Gastroesophageal sphincter (tissue), 3 donors: ENCODE measurements around the gene SHTN1.

Experiments
- CTCF ChIP-seq, 4 experiments: fragments of 200-600 bp in 2 of 4; fragments of 450-650 bp in 2 of 4; sonication (generic) in 1 of 4; IDR thresholded peaks; one replicate each; pipeline ENCODE4 v1.5.1; 2017 to 2019; ENCODE audit warnings: antibody characterized with exemption in 4 of 4, mild to moderate bottlenecking in 2 of 4, moderate library complexity in 2 of 4
- POLR2A ChIP-seq, 2 donors: fragments of 450-650 bp; IDR thresholded peaks; one replicate each; pipeline ENCODE4 v1.6.1; 2017; ENCODE audit warnings: antibody characterized with exemption in 2 of 2, mild to moderate bottlenecking in 2 of 2, moderate library complexity in 1 of 2

- TF ChIP-seq CTCF (IDR thresholded peaks at IDR 0.05) (no peak), POLR2A (IDR thresholded peaks at IDR 0.05) (no peak)
Measured at GRCh38 chr10:117053482-117053881, 48.5 kb upstream of the SHTN1 start.
